Measurements from ENCODE around the gene MAP4K5.
A peak's percentile ranks its signal among the peaks of the same experiment; 100 is the strongest.

The MAP4K5 gene

GRCh38 chr14:50407111-50407812 lies 125.1 kb downstream of the MAP4K5 start:
- no peak for ATAC-seq
- TF ChIP-seq ZC3H10 (CRISPR knock-in tag; IDR thresholded peaks at IDR 0.05) (no peak), TSHZ2 (CRISPR knock-in tag; IDR thresholded peaks at IDR 0.05) (no peak)

GRCh38 chr14:50403419-50403818 lies 128.9 kb downstream of the MAP4K5 start:
- ATAC-seq = peak; percentile 15; the same call in 1 of the 3 replicates
- no peak for TF ChIP-seq TOX (CRISPR knock-in tag; IDR thresholded peaks at IDR 0.05; ENCODE audit: borderline replicate concordance)
- no peak for TF ChIP-seq OSR1 (CRISPR knock-in tag; IDR thresholded peaks at IDR 0.05)
- no peak for TF ChIP-seq ZNF70 (CRISPR knock-in tag; IDR thresholded peaks at IDR 0.05)
- TF ChIP-seq CSDC2 (CRISPR knock-in tag; IDR thresholded peaks at IDR 0.05) = no peak
- no peak for TF ChIP-seq RARB (CRISPR knock-in tag; IDR thresholded peaks at IDR 0.05)
- TF ChIP-seq ESRRG (CRISPR knock-in tag; IDR thresholded peaks at IDR 0.05) = no peak
- no peak for TF ChIP-seq TSHZ2 (CRISPR knock-in tag; IDR thresholded peaks at IDR 0.05)
- TF ChIP-seq TCF4 (CRISPR knock-in tag; IDR thresholded peaks at IDR 0.05; ENCODE audit: borderline replicate concordance) = no peak
- TF ChIP-seq ISL1 (CRISPR knock-in tag; IDR thresholded peaks at IDR 0.05) = no peak
- no peak for TF ChIP-seq ZFP30 (CRISPR knock-in tag; IDR thresholded peaks at IDR 0.05)
- TF ChIP-seq PATZ1 (CRISPR knock-in tag; IDR thresholded peaks at IDR 0.05; ENCODE audit: borderline replicate concordance) = no peak
- no peak for TF ChIP-seq ZNF8 (CRISPR knock-in tag; IDR thresholded peaks at IDR 0.05)

- TF ChIP-seq RARB (CRISPR knock-in tag; IDR thresholded peaks at IDR 0.05) = no peak
- no peak for TF ChIP-seq ZFP30 (CRISPR knock-in tag; IDR thresholded peaks at IDR 0.05)
- no peak for TF ChIP-seq GLIS3 (CRISPR knock-in tag; IDR thresholded peaks at IDR 0.05)
- no peak for TF ChIP-seq BACH2 (CRISPR knock-in tag; IDR thresholded peaks at IDR 0.05; ENCODE audit: borderline replicate concordance)
- no peak for TF ChIP-seq CREB5 (CRISPR knock-in tag; IDR thresholded peaks at IDR 0.05; ENCODE audit: low read depth)
- TF ChIP-seq CSRNP3 (CRISPR knock-in tag; IDR thresholded peaks at IDR 0.05) = no peak
- no peak for TF ChIP-seq ZNF565 (CRISPR knock-in tag; conservative IDR thresholded peaks at IDR 0.05; ENCODE audit: low read depth)
- no peak for TF ChIP-seq CSDC2 (CRISPR knock-in tag; IDR thresholded peaks at IDR 0.05)
- TF ChIP-seq TOX (CRISPR knock-in tag; IDR thresholded peaks at IDR 0.05; ENCODE audit: borderline replicate concordance) = no peak
- TF ChIP-seq ESRRG (CRISPR knock-in tag; IDR thresholded peaks at IDR 0.05) = no peak
- TF ChIP-seq PATZ1 (CRISPR knock-in tag; IDR thresholded peaks at IDR 0.05; ENCODE audit: borderline replicate concordance) = no peak
- no peak for TF ChIP-seq SNAI2 (CRISPR knock-in tag; IDR thresholded peaks at IDR 0.05)
- no peak for TF ChIP-seq ZNF70 (CRISPR knock-in tag; IDR thresholded peaks at IDR 0.05)
- TF ChIP-seq TSHZ2 (CRISPR knock-in tag; IDR thresholded peaks at IDR 0.05) = no peak
- TF ChIP-seq ZFP3 (CRISPR knock-in tag; IDR thresholded peaks at IDR 0.05) = no peak
- no peak for TF ChIP-seq ZC3H10 (CRISPR knock-in tag; IDR thresholded peaks at IDR 0.05)
- TF ChIP-seq ISL1 (CRISPR knock-in tag; IDR thresholded peaks at IDR 0.05) = no peak
- no peak for TF ChIP-seq ZNF8 (CRISPR knock-in tag; IDR thresholded peaks at IDR 0.05)
- no peak for ATAC-seq
Measured at GRCh38 chr14:50402965-50403364, 129.4 kb downstream of the MAP4K5 start.
